GM12892 (cell line): Measurements from ENCODE around the gene STOX1.

Experiments
- DNase-seq: peaks from one replicate; pipeline ENCODE4 v3.0.0; 2011; ENCODE audit not compliant: insufficient read length
- FAIRE-seq: peaks from 2 replicates; lab custom pipeline; 2011; peaks lifted over from hg19 to GRCh38; lab: Jason Lieb, UNC
- POLR2A ChIP-seq: IDR thresholded peaks from 2 replicates; pipeline ENCODE4 v1.6.1; 2011; ENCODE audit warnings: low read depth, low read length, control low read depth
- POLR2AphosphoS5 ChIP-seq: IDR thresholded peaks from 2 replicates; pipeline ENCODE4 v1.6.1; 2011; ENCODE audit warnings: low read depth, low read length, control low read depth
- TAF1 ChIP-seq: IDR thresholded peaks from 2 replicates; pipeline ENCODE4 v1.6.1; 2011; ENCODE audit warnings: low read depth, mild to moderate bottlenecking, control low read depth, low read length, borderline replicate concordance

STOX1 gene

DNA sequence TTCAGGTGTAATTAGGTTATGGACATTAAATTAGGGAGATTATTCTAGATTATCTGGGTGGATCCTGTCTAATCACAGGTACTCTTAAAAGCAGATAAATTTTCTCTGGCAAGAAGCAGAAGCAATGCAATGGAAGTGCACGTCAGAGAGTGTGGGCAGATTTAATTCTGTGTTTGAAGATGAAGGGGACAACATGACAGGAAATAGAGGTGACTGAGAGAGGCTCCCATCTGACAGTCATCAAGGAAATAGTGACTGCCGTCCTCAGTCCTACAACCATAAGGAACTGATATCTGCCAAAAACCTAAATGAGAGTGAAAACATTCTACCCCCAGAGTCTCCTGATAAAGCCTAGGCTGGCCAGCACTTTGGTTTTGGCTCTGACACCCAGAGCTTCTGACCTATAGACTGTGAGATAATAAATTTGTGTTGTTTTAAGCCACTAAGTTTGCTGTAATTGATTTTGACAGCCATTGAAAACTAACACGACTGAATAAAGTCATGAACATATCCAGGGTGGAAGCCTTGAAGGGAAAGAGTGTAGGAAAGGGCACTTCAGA is 43.3 kb downstream of the STOX1 start:
- DNase-seq (no peak), FAIRE-seq (no peak)
- TF ChIP-seq POLR2AphosphoS5 (no peak), POLR2A (no peak), TAF1 (no peak)

DNA sequence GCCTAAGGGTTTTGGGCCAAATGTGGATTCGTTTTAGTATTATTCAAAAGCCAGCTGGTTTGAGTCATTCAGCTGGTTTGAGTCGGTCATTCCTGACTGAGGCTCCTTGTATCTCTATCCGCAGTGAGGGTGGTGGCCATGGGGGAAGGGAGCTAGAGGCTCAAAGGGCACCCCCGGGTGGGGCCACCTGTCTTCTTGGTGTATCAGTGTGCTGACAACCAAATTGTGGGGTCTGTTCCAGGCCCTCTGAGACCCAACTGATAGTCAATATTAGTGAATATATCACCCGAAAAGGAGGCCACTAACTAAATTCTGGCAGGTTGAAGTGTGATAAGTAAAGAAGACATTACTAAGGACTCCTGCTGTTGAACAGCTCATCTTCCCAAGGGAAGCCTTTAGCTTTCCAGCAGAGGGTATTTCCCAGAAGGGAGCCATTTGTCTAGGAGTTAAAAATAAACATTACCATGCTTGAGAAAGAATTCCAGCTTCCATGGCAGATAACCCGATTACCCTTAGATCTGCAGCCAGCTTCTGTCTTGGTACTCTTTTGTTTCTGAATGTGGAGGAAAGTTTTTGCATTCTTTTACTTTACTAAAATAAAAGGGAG is 43.9 kb downstream of the STOX1 start:
- FAIRE-seq (no peak), DNase-seq (no peak)
- TF ChIP-seq POLR2AphosphoS5 (no peak), POLR2A (no peak), TAF1 (no peak)

DNA sequence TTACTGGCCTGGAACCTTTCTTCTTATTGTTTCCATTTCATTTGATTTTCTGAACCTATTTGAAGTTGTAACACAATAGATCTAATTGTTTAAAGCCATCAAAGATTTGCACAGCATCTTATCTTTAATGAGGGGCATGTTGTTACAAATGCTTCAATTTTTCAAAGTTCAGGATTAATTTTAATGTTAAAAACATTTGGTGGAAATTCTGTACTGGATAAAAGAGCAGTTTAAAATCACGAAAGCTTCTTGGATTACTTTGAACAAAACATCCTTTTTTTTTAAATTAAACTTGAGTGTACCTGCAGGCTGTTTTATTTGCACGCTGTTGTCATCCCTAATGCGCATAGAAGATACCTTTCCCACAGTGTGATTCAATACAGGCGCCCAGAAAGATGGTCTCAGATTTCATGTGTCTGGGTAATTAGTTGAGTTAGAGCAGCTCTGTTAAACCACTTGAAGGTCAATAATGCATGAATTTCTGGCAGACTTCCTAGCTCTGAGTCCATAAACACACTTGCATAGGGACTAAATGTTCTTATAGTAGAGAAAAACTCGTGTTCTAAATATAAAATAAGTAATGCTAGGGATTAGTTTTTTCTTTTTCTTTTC is 44.5 kb downstream of the STOX1 start:
- FAIRE-seq, result no peak
- no peak for DNase-seq
- no peak for TF ChIP-seq POLR2AphosphoS5

DNA sequence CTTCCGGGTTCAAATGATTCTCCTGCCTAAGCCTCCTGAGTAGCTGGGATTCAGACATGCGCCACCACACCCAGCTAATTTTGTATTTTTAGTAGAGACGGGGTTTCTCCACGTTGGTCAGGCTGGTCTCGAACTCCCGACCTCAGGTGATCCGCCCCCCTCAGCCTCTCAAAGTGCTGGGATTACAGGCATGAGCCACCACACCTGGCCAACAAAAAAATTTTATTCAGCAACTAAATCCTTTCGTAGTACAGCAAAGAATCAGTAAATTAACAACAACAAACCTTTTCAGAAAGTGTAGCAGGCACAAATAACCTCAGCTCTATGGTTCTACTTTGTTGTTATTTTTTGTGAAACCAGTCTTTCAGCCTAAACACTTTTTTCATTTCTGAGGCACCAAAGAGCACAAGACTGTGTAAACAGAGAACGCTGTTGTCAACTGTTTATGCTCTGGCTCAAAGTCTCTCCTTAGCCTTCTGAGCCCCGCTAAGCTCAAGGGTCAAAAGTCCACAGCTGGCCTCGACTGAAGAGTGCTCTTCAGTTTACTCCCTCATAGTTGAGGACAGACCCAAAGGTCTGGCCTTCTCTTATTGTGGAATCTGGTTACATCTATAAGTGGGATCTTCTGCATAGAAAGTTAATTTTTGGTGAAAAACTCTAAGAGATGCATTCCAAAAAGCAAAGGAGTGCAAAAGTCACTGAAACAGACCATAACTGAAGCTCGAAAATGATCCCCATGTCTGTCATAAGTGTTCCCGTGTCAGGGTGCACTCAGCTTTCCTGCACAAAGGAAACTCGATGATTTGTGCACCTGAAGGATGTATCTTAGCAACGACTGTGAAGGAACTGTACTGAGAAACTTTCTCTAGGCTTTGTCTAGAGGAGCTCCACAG is 49.2 kb downstream of the STOX1 start:
- FAIRE-seq, result no peak
- no peak for DNase-seq
- no peak for TF ChIP-seq POLR2A
- no peak for TF ChIP-seq POLR2AphosphoS5
- TF ChIP-seq TAF1, result no peak

DNA sequence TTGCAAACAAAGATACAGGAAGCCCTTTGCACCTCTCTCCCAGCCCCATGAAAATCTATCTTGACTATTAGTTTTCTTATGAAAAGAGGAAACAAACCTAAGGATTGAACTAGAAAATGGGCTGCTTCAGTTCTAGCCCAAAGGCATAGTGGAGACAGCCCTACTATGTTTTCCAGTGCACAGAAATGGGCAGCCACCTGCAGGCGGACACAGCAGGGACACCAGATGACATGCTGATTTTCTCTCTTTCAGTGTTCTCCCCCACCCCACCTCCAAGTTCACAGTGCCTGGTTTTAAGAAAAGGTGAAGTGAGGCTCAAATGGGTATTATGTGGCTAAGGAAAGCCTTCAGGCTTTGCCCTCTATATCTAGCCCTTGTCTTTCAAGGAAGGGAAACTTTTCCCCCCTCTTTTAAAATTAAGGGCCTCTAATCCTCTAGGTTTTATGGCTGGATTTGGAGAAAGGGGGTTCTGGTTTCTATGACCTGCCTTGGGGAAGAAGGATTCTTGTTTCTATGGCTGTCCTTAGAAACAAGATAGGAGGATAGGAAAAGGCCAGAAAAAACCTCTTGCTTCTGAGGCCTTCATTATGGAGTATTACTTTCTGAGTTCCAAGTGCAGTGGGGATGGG is 50.3 kb downstream of the STOX1 start:
- no peak for FAIRE-seq
- DNase-seq, result no peak

DNA sequence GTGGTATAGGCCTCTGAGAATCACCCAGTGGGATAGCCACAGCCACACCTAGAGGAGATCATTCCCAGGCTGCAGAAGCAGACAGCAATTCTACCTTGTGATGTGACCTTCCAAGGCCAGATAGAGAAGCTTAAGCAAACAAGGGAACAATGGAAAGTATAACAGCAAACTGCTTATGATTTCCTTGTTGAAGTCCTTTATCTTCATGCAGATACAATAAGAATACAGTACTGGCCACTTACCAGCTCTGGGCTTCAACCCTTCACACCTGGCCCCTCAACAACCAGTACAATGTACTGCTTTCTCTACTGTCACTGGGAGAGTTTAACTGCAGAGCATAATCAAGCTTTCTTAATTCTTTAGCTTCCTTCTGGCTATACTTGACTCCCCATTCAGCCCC is 51.2 kb downstream of the STOX1 start:
- no peak for FAIRE-seq
- DNase-seq, result no peak

More for the DNA sequence above, 50.3 kb downstream of the STOX1 start:
- TF ChIP-seq TAF1 (no peak), POLR2A (no peak), POLR2AphosphoS5 (no peak)

DNA sequence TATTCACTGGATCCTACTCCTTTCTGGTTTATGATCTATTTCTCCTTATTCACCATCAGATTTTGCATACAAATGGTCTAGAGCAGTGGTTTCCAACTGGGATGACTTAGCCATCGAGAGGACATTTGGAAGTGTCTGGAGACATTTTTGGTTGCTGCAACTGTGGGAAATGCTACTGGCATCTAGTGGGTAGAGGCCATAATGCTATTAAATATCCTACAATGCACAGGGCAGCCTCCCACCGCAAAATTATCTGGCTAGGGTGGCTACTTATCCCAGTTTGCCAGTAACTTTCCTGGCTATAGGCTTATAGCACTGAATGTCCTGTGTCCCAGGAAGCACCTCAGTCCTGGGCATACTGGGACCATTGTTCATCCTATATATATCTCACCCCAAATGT is 52.3 kb downstream of the STOX1 start:
- no peak for FAIRE-seq
- TF ChIP-seq POLR2A (no peak), POLR2AphosphoS5 (no peak), TAF1 (no peak)
- no peak for DNase-seq

More for the DNA sequence above, 51.2 kb downstream of the STOX1 start:
- TF ChIP-seq TAF1 (no peak), POLR2A (no peak), POLR2AphosphoS5 (no peak)

DNA sequence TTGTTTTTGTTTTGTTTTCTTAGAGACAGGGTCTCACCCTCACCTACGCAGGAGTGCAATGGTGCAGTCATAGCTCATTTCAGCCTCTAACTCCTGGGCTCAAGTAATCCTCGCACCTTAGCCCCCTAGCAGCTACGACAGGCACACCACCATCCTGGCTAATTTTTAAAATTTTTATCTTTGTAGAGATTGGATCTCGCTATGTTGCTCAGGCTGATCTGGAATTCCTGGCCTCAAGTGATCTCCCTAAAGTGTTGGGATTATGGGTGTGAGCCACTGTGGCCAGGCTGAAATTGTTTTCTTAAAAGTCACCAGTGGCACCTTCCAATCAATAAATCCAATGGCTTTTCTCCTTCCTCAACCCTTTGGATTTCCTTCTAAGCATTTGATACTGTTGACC is 52.9 kb downstream of the STOX1 start:
- DNase-seq (no peak), FAIRE-seq (no peak)
- TF ChIP-seq TAF1 (no peak), POLR2A (no peak), POLR2AphosphoS5 (no peak)

DNA sequence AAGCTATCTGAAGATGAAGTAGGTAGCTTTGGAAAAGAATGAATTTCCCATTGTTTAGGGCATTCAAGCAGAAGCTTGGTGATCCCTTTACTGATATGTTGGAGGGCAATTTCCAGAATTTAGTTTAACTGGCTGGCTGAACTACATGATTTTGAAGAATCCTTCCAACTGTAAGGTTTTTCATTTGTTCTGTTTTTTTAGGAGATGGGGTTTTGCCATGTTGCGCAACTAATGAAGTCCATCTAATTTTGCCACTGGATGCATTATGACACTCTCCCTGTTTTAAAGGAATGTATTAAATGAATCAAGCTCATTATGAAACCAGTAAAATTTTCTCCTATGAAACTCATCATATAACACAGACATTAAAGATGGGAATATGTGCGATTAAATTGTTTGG is 67.7 kb downstream of the STOX1 start:
- FAIRE-seq, result no peak

DNA sequence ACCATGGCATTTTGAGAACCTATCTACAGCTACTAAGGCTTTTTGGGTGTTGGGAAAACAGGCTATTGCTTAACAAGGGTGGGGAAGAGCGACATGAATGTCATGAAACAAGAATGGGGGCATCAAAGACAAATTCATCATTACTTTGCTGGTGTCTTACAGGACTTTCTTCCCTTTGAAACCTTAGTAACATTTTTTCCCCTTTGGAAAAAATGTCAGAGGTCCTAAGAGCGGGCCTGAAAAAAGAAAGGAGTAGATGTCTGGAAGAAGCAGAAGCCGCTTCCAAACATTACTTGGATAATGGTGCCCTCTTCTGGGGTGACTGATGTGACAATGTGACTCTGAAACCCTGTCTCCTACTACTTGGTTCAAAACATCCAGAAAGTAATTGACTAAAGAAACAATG is 70.0 kb downstream of the STOX1 start:
- no peak for DNase-seq
- FAIRE-seq, result no peak
- TF ChIP-seq POLR2A (no peak), TAF1 (no peak)

More for the DNA sequence above, 67.7 kb downstream of the STOX1 start:
- DNase-seq, result no peak
- TF ChIP-seq POLR2AphosphoS5, result no peak
- TF ChIP-seq POLR2A, result no peak
- no peak for TF ChIP-seq TAF1

DNA sequence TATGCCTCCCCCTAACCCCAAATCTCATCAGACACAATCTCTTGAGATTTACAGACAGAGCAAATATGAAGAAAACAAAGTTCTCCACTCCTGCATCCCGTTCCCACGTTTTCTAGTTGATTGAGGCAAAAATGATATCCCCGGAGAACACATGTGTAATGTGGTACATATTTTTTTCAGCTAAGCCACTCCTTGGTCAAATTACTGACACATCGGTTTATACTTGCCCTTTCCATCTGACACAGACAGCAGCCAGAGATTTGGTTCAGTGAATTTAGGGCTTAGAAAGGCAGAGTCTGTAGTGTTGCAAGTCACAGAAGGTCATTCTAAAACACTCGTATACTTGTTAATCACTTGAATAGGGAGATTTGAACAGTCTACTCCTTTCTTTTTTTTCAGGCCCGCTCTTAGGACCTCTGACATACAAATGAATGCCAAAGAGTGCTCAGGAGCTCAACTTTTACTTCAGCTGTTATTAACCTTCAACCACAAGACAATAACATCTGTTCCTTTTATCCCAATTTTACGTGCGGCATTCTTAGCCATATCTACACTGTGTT is 71.9 kb downstream of the STOX1 start:
- no peak for DNase-seq
- no peak for TF ChIP-seq POLR2AphosphoS5
- TF ChIP-seq TAF1, result no peak
- no peak for TF ChIP-seq POLR2A
- no peak for FAIRE-seq

DNA sequence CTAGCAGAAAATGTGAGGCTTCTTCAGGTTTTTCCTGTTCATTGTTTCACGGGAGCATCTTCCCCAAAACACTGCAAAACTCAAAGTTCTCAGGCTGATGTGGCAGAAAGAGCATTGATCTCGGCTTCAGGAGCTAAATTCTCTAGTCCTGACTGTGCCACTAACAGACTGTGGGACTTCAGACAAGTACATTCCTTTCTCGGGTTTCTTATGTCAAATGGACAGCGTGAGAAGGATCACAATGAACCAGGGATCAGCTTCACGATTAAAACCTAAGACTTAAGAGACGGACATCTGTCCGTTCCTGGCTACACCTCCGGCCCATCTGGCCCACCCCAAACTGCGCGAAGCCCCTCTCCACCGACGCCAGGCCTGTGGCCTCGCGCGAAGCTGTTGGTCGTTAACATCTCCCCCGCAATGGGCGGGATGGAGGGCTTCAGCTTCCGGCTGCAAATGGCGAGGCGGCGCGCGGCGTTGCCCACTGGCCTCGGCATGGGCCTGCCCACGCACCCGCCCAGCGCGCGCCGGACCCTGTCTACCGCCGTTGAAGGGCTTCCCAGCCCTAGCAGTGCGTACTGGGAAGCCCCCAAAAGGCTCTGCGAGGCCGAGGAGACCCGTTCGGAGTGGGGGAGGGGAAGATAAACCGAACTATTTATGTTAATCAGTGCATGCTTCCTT is 73.2 kb downstream of the STOX1 start:
- FAIRE-seq (no peak), DNase-seq (no peak)
- no peak; the same call in 1 of the 2 replicates for TF ChIP-seq POLR2A
- TF ChIP-seq TAF1, result peak; percentile 99
